H1 (cell line): ENCODE measurements around the gene CDKL5. TPM values are rescaled to one million over a fixed set of nuclear protein-coding genes. Genes with fewer than 3 reads are reported as not detected.

Experiments
- CTCF ChIA-PET: fragments of 300-600 bp; sonication (Branson Sonifier 250); formaldehyde crosslinking; loops from one replicate; lab custom pipeline; 2021; ENCODE audit not compliant: partially characterized antibody; lab: Charles Lee
- POLR2A ChIA-PET: fragments of 300-600 bp; sonication (Branson Sonifier 250); formaldehyde crosslinking; loops from one replicate; lab custom pipeline; 2021; ENCODE audit warnings: inconsistent platforms; ENCODE audit not compliant: partially characterized antibody; lab: Charles Lee
- DNase-seq, 2 experiments: peaks; one replicate each; pipeline versions ENCODE4 v3.0.0 to v3.0.0-alpha.2; 2010 to 2022; ENCODE audit warnings: low spot score in 2 of 2, low read depth in 1 of 2, mixed read lengths in 1 of 2
- FAIRE-seq: peaks from 2 replicates; lab custom pipeline; 2011; peaks lifted over from hg19 to GRCh38; lab: Jason Lieb, UNC
- H2AFZ ChIP-seq: 2 replicates; pipeline ENCODE4 v1.8.1; 2012; ENCODE audit warnings: low read length, inconsistent platforms
- H2AK5ac ChIP-seq: 2 replicates; pipeline ENCODE4 v1.6.1; 2013; ENCODE audit warnings: low read depth, low read length
- H2BK120ac ChIP-seq: replicated peaks from 2 replicates; pipeline ENCODE3; 2013; ENCODE audit warnings: low read depth, low read length, inconsistent platforms
- H2BK12ac ChIP-seq: 2 replicates; pipeline ENCODE4 v1.6.1; 2013; ENCODE audit warnings: low read depth, low read length
- H2BK15ac ChIP-seq: 2 replicates; pipeline ENCODE4 v1.6.1; 2013; ENCODE audit warnings: low read length
- H2BK20ac ChIP-seq: 2 replicates; pipeline ENCODE4 v1.6.1; 2013; ENCODE audit warnings: low read length
- H2BK5ac ChIP-seq: 2 replicates; pipeline ENCODE4 v1.6.1; 2013; ENCODE audit warnings: low read depth, low read length
- H3K14ac ChIP-seq: 2 replicates; pipeline ENCODE4 v1.6.1; 2013; ENCODE audit warnings: inconsistent platforms; ENCODE audit not compliant: insufficient read length
- H3K18ac ChIP-seq: 2 replicates; pipeline ENCODE4 v1.6.1; 2013; ENCODE audit warnings: low read length; ENCODE audit errors: extremely low read depth
- H3K23ac ChIP-seq: 2 replicates; pipeline ENCODE4 v1.6.1; 2013; ENCODE audit warnings: inconsistent platforms; ENCODE audit not compliant: insufficient read length
- H3K23me2 ChIP-seq: 2 replicates; pipeline ENCODE4 v1.6.1; 2013; ENCODE audit warnings: low read depth, low read length
- H3K27ac ChIP-seq: 2 replicates; pipeline ENCODE4 v1.6.1; 2011; ENCODE audit warnings: low read depth, low read length, inconsistent platforms
- H3K27me3 ChIP-seq, 4 experiments: replicated peaks in 1 of 4; 1 replicate in 1 of 4; 2 replicates in 3 of 4; pipeline versions ENCODE4 v1.6.1 to v1.8.1; 2011 to 2013; ENCODE audit warnings: low read length in 3 of 4, mild to moderate bottlenecking in 3 of 4, inconsistent platforms in 2 of 4, mixed read lengths in 2 of 4, moderate library complexity in 1 of 4; ENCODE audit not compliant: control insufficient read depth in 3 of 4, insufficient read depth in 3 of 4; ENCODE audit errors: extremely low read depth in 1 of 4
- H3K36me3 ChIP-seq, 4 experiments: 2 replicates each; pipeline versions ENCODE4 v1.6.1 to v1.8.1; 2011 to 2013; ENCODE audit warnings: mild to moderate bottlenecking in 4 of 4, low read length in 3 of 4, moderate library complexity in 2 of 4, control low read depth in 1 of 4, inconsistent platforms in 1 of 4; ENCODE audit not compliant: insufficient read depth in 4 of 4, control insufficient read depth in 2 of 4
- H3K4ac ChIP-seq: replicated peaks from 2 replicates; pipeline ENCODE3; 2013; ENCODE audit warnings: low read length, low read depth, mixed read lengths, inconsistent platforms; ENCODE audit not compliant: insufficient read length
- H3K4me1 ChIP-seq, 4 experiments: replicated peaks in 1 of 4; 1 replicate in 1 of 4; 2 replicates in 3 of 4; pipeline versions ENCODE4 v1.6.1 to v1.8.1; 2011 to 2013; ENCODE audit warnings: low read length in 3 of 4, inconsistent platforms in 2 of 4, mixed read lengths in 1 of 4; ENCODE audit not compliant: insufficient read depth in 4 of 4, control insufficient read depth in 3 of 4
- H3K4me2 ChIP-seq, 2 experiments: 2 replicates each; pipeline versions ENCODE4 v1.6.1 to v1.8.1; 2011 to 2013; ENCODE audit warnings: low read depth in 2 of 2, low read length in 2 of 2, control low read depth in 1 of 2, inconsistent platforms in 1 of 2, mild to moderate bottlenecking in 1 of 2; ENCODE audit not compliant: insufficient read depth in 1 of 2
- H3K4me3 ChIP-seq, 4 experiments: fragments of 200-600, 300-600 bp in 1 of 4; sonication (generic), shearing (Covaris generic), sonication (Bioruptor Twin) in 1 of 4; 2 replicates each; pipeline versions ENCODE4 v1.5.1 to v1.8.1; 2011 to 2016; ENCODE audit warnings: low read length in 4 of 4, low read depth in 3 of 4, control low read depth in 2 of 4, inconsistent platforms in 2 of 4, mild to moderate bottlenecking in 2 of 4, mixed read lengths in 1 of 4, moderate library complexity in 1 of 4; ENCODE audit not compliant: insufficient read depth in 2 of 4; ENCODE audit errors: extremely low read depth in 1 of 4
- H3K56ac ChIP-seq: replicated peaks from 2 replicates; pipeline ENCODE3; 2013; ENCODE audit warnings: low read depth, mild to moderate bottlenecking, mixed read lengths, low read length, inconsistent platforms; ENCODE audit not compliant: insufficient read length
- H3K79me1 ChIP-seq: 2 replicates; pipeline ENCODE4 v1.6.1; 2013; ENCODE audit warnings: low read depth, low read length, control low read depth
- H3K79me2 ChIP-seq, 2 experiments: 2 replicates each; pipeline versions ENCODE4 v1.6.1 to v1.8.1; 2012 to 2013; ENCODE audit warnings: low read length in 2 of 2, mild to moderate bottlenecking in 2 of 2, inconsistent platforms in 1 of 2; ENCODE audit not compliant: insufficient read depth in 2 of 2, control insufficient read depth in 1 of 2
- H3K9ac ChIP-seq, 4 experiments: replicated peaks in 1 of 4; 1 replicate in 1 of 4; 2 replicates in 3 of 4; pipeline versions ENCODE4 v1.6.1 to v1.8.1; 2011 to 2013; ENCODE audit warnings: low read depth in 3 of 4, low read length in 3 of 4, control low read depth in 2 of 4, mild to moderate bottlenecking in 2 of 4, moderate library complexity in 2 of 4, inconsistent platforms in 1 of 4; ENCODE audit errors: extremely low read depth in 1 of 4
- H3K9me3 ChIP-seq, 2 experiments: 2 replicates each; pipeline versions ENCODE4 v1.6.1 to v1.8.1; 2012 to 2013; ENCODE audit warnings: mild to moderate bottlenecking in 2 of 2, moderate library complexity in 2 of 2, control low read depth in 1 of 2, inconsistent platforms in 1 of 2, low read depth in 1 of 2, low read length in 1 of 2, mixed read lengths in 1 of 2; ENCODE audit not compliant: insufficient read depth in 2 of 2
- H4K20me1 ChIP-seq, 2 experiments: replicated peaks in 1 of 2; 2 replicates each; pipeline versions ENCODE3 to v1.8.1; 2011 to 2013; ENCODE audit warnings: inconsistent platforms in 2 of 2, low read length in 2 of 2, mild to moderate bottlenecking in 1 of 2; ENCODE audit not compliant: insufficient read depth in 2 of 2, control insufficient read depth in 1 of 2
- H4K5ac ChIP-seq: 2 replicates; pipeline ENCODE4 v1.6.1; 2013; ENCODE audit warnings: low read length, low read depth, mixed read lengths, inconsistent platforms; ENCODE audit not compliant: insufficient read length
- H4K8ac ChIP-seq: 2 replicates; pipeline ENCODE4 v1.8.0; 2013; ENCODE audit warnings: mild to moderate bottlenecking, moderate library complexity, low read length, inconsistent platforms; ENCODE audit not compliant: insufficient read depth; ENCODE audit errors: extremely low read depth
- H4K91ac ChIP-seq: replicated peaks from 2 replicates; pipeline ENCODE3; 2013; ENCODE audit warnings: low read length, mixed read lengths, inconsistent platforms; ENCODE audit not compliant: insufficient read length
- ASH2L ChIP-seq: fragments of 200-600, 300-600 bp; sonication (generic); IDR thresholded peaks from one replicate; pipeline ENCODE4 v1.7.1; 2017; ENCODE audit warnings: low read length
- BACH1 ChIP-seq: IDR thresholded peaks from 2 replicates; pipeline ENCODE4 v1.6.1; 2012; ENCODE audit warnings: low read length, improper control_type of control experiment
- CHD1 ChIP-seq: IDR thresholded peaks from 2 replicates; pipeline ENCODE4 v1.6.1; 2012; ENCODE audit warnings: low read depth, low read length, improper control_type of control experiment
- CHD2 ChIP-seq: IDR thresholded peaks from 2 replicates; pipeline ENCODE4 v1.6.1; 2012; ENCODE audit warnings: low read length, improper control_type of control experiment
- GABPA ChIP-seq: IDR thresholded peaks from 2 replicates; pipeline ENCODE4 v1.6.1; 2011; ENCODE audit warnings: mild to moderate bottlenecking, low read length, moderate library complexity, borderline replicate concordance; ENCODE audit not compliant: insufficient read depth
- NANOG ChIP-seq: IDR thresholded peaks from 2 replicates; pipeline ENCODE4 v1.6.1; 2011; ENCODE audit warnings: low read length, low read depth, mild to moderate bottlenecking, inconsistent platforms; ENCODE audit not compliant: insufficient read depth, poor library complexity, severe bottlenecking
- NRF1 ChIP-seq: IDR thresholded peaks from 2 replicates; pipeline ENCODE4 v1.6.1; 2011; ENCODE audit warnings: mild to moderate bottlenecking, low read depth, low read length, improper control_type of control experiment
- POLR2A ChIP-seq, 2 experiments: IDR thresholded peaks; 1 replicate in 1 of 2; 2 replicates in 1 of 2; pipeline ENCODE4 v1.6.1; 2011; ENCODE audit warnings: low read depth in 2 of 2, low read length in 2 of 2, mild to moderate bottlenecking in 2 of 2; ENCODE audit errors: control extremely low read depth in 1 of 2
- POLR2AphosphoS5 ChIP-seq: IDR thresholded peaks from 2 replicates; pipeline ENCODE4 v1.6.1; 2011; ENCODE audit warnings: low read depth, low read length
- RBBP5 ChIP-seq: IDR thresholded peaks from 2 replicates; pipeline ENCODE4 v1.7.1; 2012; ENCODE audit warnings: low read depth, mild to moderate bottlenecking, inconsistent platforms, low read length, moderate library complexity, borderline replicate concordance
- RXRA ChIP-seq: IDR thresholded peaks from 2 replicates; pipeline ENCODE4 v1.6.1; 2011; ENCODE audit warnings: low read depth, mild to moderate bottlenecking, low read length, moderate library complexity; ENCODE audit not compliant: insufficient read depth
- SIN3A ChIP-seq, 2 experiments: IDR thresholded peaks in 1 of 2; conservative IDR thresholded peaks in 1 of 2; 2 replicates each; pipeline ENCODE4 v1.6.1; 2011 to 2012; ENCODE audit warnings: low read length in 2 of 2, improper control_type of control experiment in 1 of 2, low read depth in 1 of 2, mild to moderate bottlenecking in 1 of 2
- SIRT6 ChIP-seq: IDR thresholded peaks from one replicate; pipeline ENCODE4 v1.7.1; 2012; ENCODE audit warnings: low read length, inconsistent platforms
- TBP ChIP-seq: IDR thresholded peaks from 2 replicates; pipeline ENCODE4 v1.6.1; 2011; ENCODE audit warnings: low read depth, low read length, improper control_type of control experiment
- TEAD4 ChIP-seq: IDR thresholded peaks from 2 replicates; pipeline ENCODE4 v1.6.1; 2012; ENCODE audit warnings: low read depth, low read length, inconsistent platforms, mixed read lengths
- WGBS, 2 experiments: shearing (Covaris generic) in 1 of 2; methylation state at CpG; one replicate each; pipeline versions ENCODE4 v1.1.6 to v1.1.7; 2013 to 2015; ENCODE audit warnings: low lambda C conversion rate in 2 of 2, mixed read lengths in 2 of 2, inconsistent platforms in 1 of 2, low coverage in 1 of 2, missing lambda C conversion rate in 1 of 2; ENCODE audit not compliant: insufficient replicate concordance in 2 of 2, insufficient coverage in 1 of 2, insufficient read length in 1 of 2; ENCODE audit errors: extremely low coverage in 1 of 2, missing lambda C conversion rate in 1 of 2; 5-methylcytosine and 5-hydroxymethylcytosine counted together
- polyA plus RNA-seq, 7 experiments: library from polyadenylated mRNA; depleted of rRNA in 3 of 7; stranded (reverse) in 5 of 7; unstranded in 2 of 7; fragments of >200 nt in 5 of 7; fragments of 200-250 nt in 2 of 7; gene quantifications; 1 replicate in 5 of 7; 2 replicates in 1 of 7; 4 replicates in 1 of 7; pipeline versions ENCODE4 v1.2.1 to v1.2.3, GENCODE V29; 2011 to 2013; ENCODE audit warnings: missing spikeins in 2 of 7, mixed read lengths in 2 of 7
- total RNA-seq: library from RNA; stranded (reverse); fragmentation: NEBNext Ultra II Directional; extraction: Animal tissue kit (Norgen Biotek cat#: 25700); gene quantifications from 2 replicates; pipeline ENCODE4 v1.2.1, GENCODE V29; 2021
- TF ChIP-seq, protein P1 (sequence below): IDR thresholded peaks from 2 replicates; pipeline ENCODE4 v1.6.1; 2011; ENCODE audit warnings: low read depth, mild to moderate bottlenecking, low read length; ENCODE audit not compliant: insufficient read depth

The CDKL5 gene
- total and polyA plus RNA-seq, 2 of the 8 experiments (the other 6 are each of a cell fraction or from before 2014, with no cell fraction given), result 5.5 to 15.6 TPM

DNA sequence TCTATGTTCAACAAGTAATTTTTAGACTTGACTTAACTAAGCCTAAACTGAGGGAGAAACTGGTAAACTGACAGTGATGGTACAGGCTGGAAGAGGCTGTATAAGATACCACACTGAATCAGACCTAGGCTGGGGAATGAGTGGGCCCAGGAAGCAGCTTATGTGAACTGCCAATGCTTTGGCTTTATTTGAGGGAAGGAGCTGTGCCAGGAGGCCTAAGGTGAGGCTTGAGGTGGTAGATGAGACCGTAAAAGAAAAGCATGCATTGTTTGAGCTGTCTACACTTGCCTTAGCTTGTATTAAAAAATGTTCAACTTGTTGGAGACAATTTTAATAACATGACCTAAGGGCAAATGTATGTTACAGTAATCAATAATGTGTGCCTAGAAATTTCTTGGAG lies 150.3 kb downstream of the CDKL5 start:
- Histone ChIP-seq H3K4me1 (no peaks in the 10 kb centered on the region), H2BK12ac (no peak overlapping the region), H2AK5ac (no peak overlapping the region), H2AFZ (no peak overlapping the region), H2BK20ac (no peak overlapping the region), H2BK120ac (no peak overlapping the region), H3K4me2 (no peak overlapping the region), H3K4me3 (no peak overlapping the region), H3K79me2 (no peaks in the 10 kb centered on the region), H3K79me1 (no peaks in the 10 kb centered on the region), H3K14ac (no peak overlapping the region), H3K27ac (no peak overlapping the region), H4K8ac (no peak overlapping the region), H3K36me3 (peaks cover 0 to 8% (median 0%) of the 10 kb centered on the region in 4 experiments; a peak in 2 of 8 replicates), H3K4ac (no peak overlapping the region), H4K91ac (no peak overlapping the region), H3K23ac (no peak overlapping the region), H2BK15ac (no peak overlapping the region), H3K27me3 (no peaks in the 10 kb centered on the region), H3K23me2 (no peaks in the 10 kb centered on the region), H3K9me3 (no peaks in the 10 kb centered on the region), H4K20me1 (no peaks in the 10 kb centered on the region), H2BK5ac (no peak overlapping the region), H3K9ac (no peak overlapping the region), H3K18ac (no peak overlapping the region), H3K56ac (no peak overlapping the region), H4K5ac (no peak overlapping the region)
- WGBS, 2 experiments, result 100% methylated on average over 1 of the region's 1 CpG; no CpG with 5 or more reads in 1 of the 2 experiments
- POLR2A ChIA-PET, result no interaction called here
- FAIRE-seq, result no peak
- CTCF ChIA-PET, result no interaction called here
- no peak for DNase-seq
- no peak for TF ChIP-seq CHD2
- no peak for TF ChIP-seq SIRT6
- TF ChIP-seq POLR2A (IDR thresholded peaks at IDR 0.05; ENCODE audit: control extremely low read depth in 1 of 2, low read depth in 2 of 2, low read length in 2 of 2), result no peak
- TF ChIP-seq TBP, result no peak
- TF ChIP-seq POLR2AphosphoS5, result no peak
- TF ChIP-seq, protein P1, sequence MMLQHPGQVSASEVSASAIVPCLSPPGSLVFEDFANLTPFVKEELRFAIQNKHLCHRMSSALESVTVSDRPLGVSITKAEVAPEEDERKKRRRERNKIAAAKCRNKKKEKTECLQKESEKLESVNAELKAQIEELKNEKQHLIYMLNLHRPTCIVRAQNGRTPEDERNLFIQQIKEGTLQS, result no peak
- no peak for TF ChIP-seq RXRA
- no peak for TF ChIP-seq GABPA
- TF ChIP-seq ASH2L, result no peak
- no peak for TF ChIP-seq TEAD4
- TF ChIP-seq RBBP5, result no peak
- no peak for TF ChIP-seq SIN3A (conservative IDR thresholded peaks at IDR 0.05 in 1 of 2, IDR thresholded peaks at IDR 0.05 in 1 of 2; ENCODE audit: low read depth in 1 of 2, low read length in 2 of 2)
- TF ChIP-seq NRF1, result no peak
- no peak for TF ChIP-seq NANOG
- no peak for TF ChIP-seq BACH1
- TF ChIP-seq CHD1, result no peak
